MM.1S (cell line): Measurements from ENCODE around the gene RRAGD.

Experiments used
- CTCF ChIP-seq: fragments of 300-600 bp; sonication (generic); IDR thresholded peaks from 2 replicates; pipeline ENCODE4 v1.5.1; 2016; ENCODE audit warnings: antibody characterized with exemption, low read length, mixed read lengths
- EZH2 ChIP-seq: fragments of 300-600 bp; sonication (generic); optimal IDR thresholded peaks from 2 replicates; pipeline ENCODE3; 2017; ENCODE audit warnings: low read depth, mild to moderate bottlenecking, antibody characterized with exemption, low read length, mixed read lengths
- EZH2phosphoT487 ChIP-seq: fragments of 300-600 bp; sonication (generic); IDR thresholded peaks from 2 replicates; pipeline ENCODE4 v1.6.1; 2018; ENCODE audit warnings: antibody characterized with exemption, low read length

- TF ChIP-seq CTCF (no peak), EZH2phosphoT487 (no peak), EZH2 (no peak)
Measured at GRCh38 chr6:89434150-89434499, 22.1 kb upstream of the RRAGD start.
